VCaP (cell line): Measurements from ENCODE around the gene PTPRD.

Source experiments
- H3K27ac ChIP-seq: fragments of 450-650 bp; 2 replicates; pipeline ENCODE4 v1.5.1; 2017
- CTCF ChIP-seq: fragments of 450-650 bp; conservative IDR thresholded peaks from 2 replicates; pipeline ENCODE4 v1.5.1; 2017; ENCODE audit warnings: mild to moderate bottlenecking, moderate library complexity

The PTPRD gene

GRCh38 chr9:8904771-8905515 lies 1707.9 kb downstream of the PTPRD start:
- no peak for TF ChIP-seq CTCF

GRCh38 chr9:8903077-8903476 lies 1709.7 kb downstream of the PTPRD start:
- TF ChIP-seq CTCF = no peak
- H3K27ac ChIP-seq = no peak overlapping the region

More at GRCh38 chr9:8904771-8905515, 1707.9 kb downstream of the PTPRD start:
- H3K27ac ChIP-seq = no peak overlapping the region

GRCh38 chr9:8901146-8901545 lies 1711.7 kb downstream of the PTPRD start:
- TF ChIP-seq CTCF = no peak
- no peak overlapping the region for H3K27ac ChIP-seq

GRCh38 chr9:8899511-8899910 lies 1713.3 kb downstream of the PTPRD start:
- H3K27ac ChIP-seq = no peak overlapping the region
- TF ChIP-seq CTCF = no peak

GRCh38 chr9:8895861-8896224 lies 1717.0 kb downstream of the PTPRD start:
- no peak overlapping the region for H3K27ac ChIP-seq
- peak; percentile 86 for TF ChIP-seq CTCF

GRCh38 chr9:8895106-8895860 lies 1717.5 kb downstream of the PTPRD start:
- TF ChIP-seq CTCF = no peak
- no peak overlapping the region for H3K27ac ChIP-seq

- TF ChIP-seq CTCF = no peak
- H3K27ac ChIP-seq = no peak overlapping the region
Measured at GRCh38 chr9:8890695-8891094, 1722.1 kb downstream of the PTPRD start.
